ENCODE data around the gene RAD51. TPM values are rescaled to one million over a fixed set of nuclear protein-coding genes. Genes with fewer than 3 reads are reported as not detected.

RAD51 gene
- total and polyA plus RNA-seq, 2 of the 8 experiments (the other 6 are each of a cell fraction or from before 2014, with no cell fraction given) = 32.2 to 42.4 TPM

GRCh38 chr15:40766906-40767837 is 72.2 kb downstream of the RAD51 start (continued):
- no peak for TF ChIP-seq EZH2 (IDR thresholded peaks at IDR 0.05; ENCODE audit: low read depth, low read length, severe bottlenecking)
- TF ChIP-seq SP4 (IDR thresholded peaks at IDR 0.05; ENCODE audit: low read length) = no peak
- no peak; the same call in 1 of the 2 replicates for TF ChIP-seq POLR2AphosphoS5 (IDR thresholded peaks at IDR 0.05; ENCODE audit: low read depth, low read length)
- TF ChIP-seq TEAD4 (IDR thresholded peaks at IDR 0.05; ENCODE audit: low read depth, low read length) = no peak
- no peak for TF ChIP-seq GTF2F1 (IDR thresholded peaks at IDR 0.05; ENCODE audit: borderline replicate concordance, low read depth, low read length)
- TF ChIP-seq CREB1 (IDR thresholded peaks at IDR 0.05) = no peak
- TF ChIP-seq TAF1 (IDR thresholded peaks at IDR 0.05; ENCODE audit: low read depth, low read length) = no peak
